Thymus (tissue), 11 donors: Measurements from ENCODE around the gene PDZD2. TPM values are rescaled to one million over a fixed set of nuclear protein-coding genes. Genes with fewer than 3 reads are reported as not detected.

Experiments
- DNase-seq, 9 donors: peaks; one replicate each; pipeline ENCODE4 v3.0.0-alpha.2; 2013; ENCODE audit warnings: low spot score in 9 of 9, low read depth in 6 of 9, missing footprints in 1 of 9
- H3K27ac ChIP-seq, 2 donors: one replicate each; pipeline ENCODE4 v1.5.1; 2013; ENCODE audit warnings: control low read depth in 1 of 2, low read depth in 1 of 2, low read length in 1 of 2, mild to moderate bottlenecking in 1 of 2, moderate library complexity in 1 of 2
- H3K27me3 ChIP-seq, 2 donors: one replicate each; pipeline ENCODE4 v1.5.1; 2013; ENCODE audit warnings: low read length in 1 of 2; ENCODE audit not compliant: control insufficient read depth in 2 of 2, insufficient read depth in 1 of 2
- H3K36me3 ChIP-seq, 2 donors: one replicate each; pipeline ENCODE4 v1.5.1; 2013; ENCODE audit warnings: low read length in 1 of 2, mild to moderate bottlenecking in 1 of 2, moderate library complexity in 1 of 2; ENCODE audit not compliant: control insufficient read depth in 2 of 2, insufficient read depth in 2 of 2
- H3K4me1 ChIP-seq, 2 donors: one replicate each; pipeline ENCODE4 v1.5.1; 2013; ENCODE audit warnings: low read length in 2 of 2; ENCODE audit not compliant: control insufficient read depth in 2 of 2, insufficient read depth in 2 of 2
- H3K4me3 ChIP-seq, 2 donors: one replicate each; pipeline ENCODE4 v1.5.1; 2013; ENCODE audit warnings: low read length in 2 of 2, control low read depth in 1 of 2, mild to moderate bottlenecking in 1 of 2
- H3K9me3 ChIP-seq, 2 donors: one replicate each; pipeline ENCODE4 v1.5.1; 2013; ENCODE audit warnings: low read length in 1 of 2, mild to moderate bottlenecking in 1 of 2; ENCODE audit not compliant: control insufficient read depth in 2 of 2, insufficient read depth in 1 of 2
- WGBS: extraction: QIAGEN DNeasy Blood & Tissue Kit; methylation state at CpG from one replicate; pipeline ENCODE4 v1.1.7; 2013; 5-methylcytosine and 5-hydroxymethylcytosine counted together
- polyA plus RNA-seq: library from polyadenylated mRNA; stranded (reverse); fragments of 200-250 nt; gene quantifications from one replicate; pipeline ENCODE4 v1.2.3, GENCODE V29; 2013
- total RNA-seq: library from RNA; stranded (reverse); fragments of 120-200 nt; gene quantifications from one replicate; pipeline ENCODE4 v1.2.4, GENCODE V29; 2013
- donor health status: healthy.

Gene PDZD2
- total and polyA plus RNA-seq, 2 donors = 4.4 to 6.8 TPM

GRCh38 chr5:31987985-31988710 lies 349.2 kb downstream of the PDZD2 start:
- no peaks in the 10 kb centered on the region for H3K36me3 ChIP-seq
- no peak overlapping the region for H3K4me3 ChIP-seq
- H3K27me3 ChIP-seq = no peaks in the 10 kb centered on the region
- no peak for DNase-seq
- H3K4me1 ChIP-seq = no peaks in the 10 kb centered on the region
- no peaks in the 10 kb centered on the region for H3K9me3 ChIP-seq
- 96% methylated on average over 7 of the region's 7 CpGs for WGBS
- H3K27ac ChIP-seq = no peak overlapping the region

- 95% methylated on average over 10 of the region's 10 CpGs for WGBS
- no peak for DNase-seq
- H3K27me3 ChIP-seq = no peaks in the 10 kb centered on the region
- H3K9me3 ChIP-seq = no peaks in the 10 kb centered on the region
- H3K4me1 ChIP-seq = no peaks in the 10 kb centered on the region
- no peak overlapping the region for H3K27ac ChIP-seq
- no peak overlapping the region for H3K4me3 ChIP-seq
- H3K36me3 ChIP-seq = no peaks in the 10 kb centered on the region
Observed at GRCh38 chr5:31990081-31990650, 351.2 kb downstream of the PDZD2 start.

- no peak for DNase-seq
- WGBS = 95% methylated on average over 3 of the region's 3 CpGs
- Histone ChIP-seq H3K4me1 (no peaks in the 10 kb centered on the region), H3K36me3 (no peaks in the 10 kb centered on the region), H3K4me3 (no peak overlapping the region), H3K27me3 (no peaks in the 10 kb centered on the region), H3K9me3 (no peaks in the 10 kb centered on the region), H3K27ac (no peak overlapping the region)
Observed at GRCh38 chr5:31990701-31991110, 351.8 kb downstream of the PDZD2 start.

GRCh38 chr5:31992377-31992776 lies 353.4 kb downstream of the PDZD2 start:
- WGBS = 94% methylated on average over 2 of the region's 2 CpGs
- H3K4me3 ChIP-seq = no peak overlapping the region
- no peak overlapping the region for H3K27ac ChIP-seq
- H3K27me3 ChIP-seq = no peaks in the 10 kb centered on the region
- no peaks in the 10 kb centered on the region for H3K36me3 ChIP-seq
- no peak for DNase-seq
- no peaks in the 10 kb centered on the region for H3K9me3 ChIP-seq
- peaks cover 0 to 6% of the 10 kb centered on the region in 2 donors for H3K4me1 ChIP-seq

- H3K4me3 ChIP-seq = no peak overlapping the region
- no peak for DNase-seq
- WGBS = 95% methylated on average over 6 of the region's 6 CpGs
Observed at GRCh38 chr5:31993165-31993961, 354.4 kb downstream of the PDZD2 start.

GRCh38 chr5:31995006-31995405 lies 356.1 kb downstream of the PDZD2 start:
- WGBS = 96% methylated on average over 4 of the region's 4 CpGs
- Histone ChIP-seq H3K9me3 (no peaks in the 10 kb centered on the region), H3K27me3 (no peaks in the 10 kb centered on the region)

More at GRCh38 chr5:31993165-31993961, 354.4 kb downstream of the PDZD2 start:
- no peak overlapping the region for H3K27ac ChIP-seq
- H3K4me1 ChIP-seq = peaks cover 0 to 6% of the 10 kb centered on the region in 2 donors
- H3K9me3 ChIP-seq = no peaks in the 10 kb centered on the region
- H3K27me3 ChIP-seq = no peaks in the 10 kb centered on the region
- H3K36me3 ChIP-seq = no peaks in the 10 kb centered on the region

GRCh38 chr5:31995714-31996113 lies 356.8 kb downstream of the PDZD2 start:
- peaks cover 0 to 6% of the 10 kb centered on the region in 2 donors for H3K4me1 ChIP-seq
- no peak overlapping the region for H3K27ac ChIP-seq
- H3K36me3 ChIP-seq = no peaks in the 10 kb centered on the region
- H3K27me3 ChIP-seq = no peaks in the 10 kb centered on the region
- no peak overlapping the region for H3K4me3 ChIP-seq
- 66% methylated on average over 7 of the region's 7 CpGs for WGBS
- DNase-seq = peak in 1 of 9 donors; percentile 11
- H3K9me3 ChIP-seq = no peaks in the 10 kb centered on the region

More at GRCh38 chr5:31995006-31995405, 356.1 kb downstream of the PDZD2 start:
- H3K36me3 ChIP-seq = no peaks in the 10 kb centered on the region
- no peak overlapping the region for H3K4me3 ChIP-seq
- H3K27ac ChIP-seq = no peak overlapping the region
- peaks cover 0 to 6% of the 10 kb centered on the region in 2 donors for H3K4me1 ChIP-seq
- no peak for DNase-seq

GRCh38 chr5:31996909-31997308 lies 358.0 kb downstream of the PDZD2 start:
- no peaks in the 10 kb centered on the region for H3K27me3 ChIP-seq
- H3K4me3 ChIP-seq = no peak overlapping the region
- H3K9me3 ChIP-seq = no peaks in the 10 kb centered on the region
- H3K36me3 ChIP-seq = no peaks in the 10 kb centered on the region
- no peak for DNase-seq
- H3K27ac ChIP-seq = no peak overlapping the region
- peaks cover 0 to 6% of the 10 kb centered on the region in 2 donors for H3K4me1 ChIP-seq
- 98% methylated on average over 5 of the region's 5 CpGs for WGBS

- no peak for DNase-seq
- H3K4me3 ChIP-seq = no peak overlapping the region
Observed at GRCh38 chr5:31999470-31999869, 360.5 kb downstream of the PDZD2 start.

More at GRCh38 chr5:31999470-31999869, 360.5 kb downstream of the PDZD2 start:
- WGBS = 91% methylated on average over 5 of the region's 5 CpGs
- no peaks in the 10 kb centered on the region for H3K36me3 ChIP-seq
- no peaks in the 10 kb centered on the region for H3K27me3 ChIP-seq
- H3K9me3 ChIP-seq = no peaks in the 10 kb centered on the region
- H3K4me1 ChIP-seq = peaks cover 0 to 6% of the 10 kb centered on the region in 2 donors
- no peak overlapping the region for H3K27ac ChIP-seq
